Omental fat pad (tissue), 4 donors: ENCODE measurements around the gene CYP27B1. TPM values are rescaled to one million over a fixed set of nuclear protein-coding genes. Genes with fewer than 3 reads are reported as not detected.

ENCODE experiments used
- ATAC-seq: fragments of 150-250 bp; one replicate; pipeline ENCODE4 v1.9.1; 2016; ENCODE audit warnings: mild to moderate bottlenecking, moderate library complexity; ENCODE audit not compliant: low FRiP score
- DNase-seq: peaks from one replicate; pipeline ENCODE4 v3.0.0-alpha.2; 2019; ENCODE audit warnings: low spot score
- CTCF ChIP-seq, 3 donors: fragments of 450-650 bp; IDR thresholded peaks; one replicate each; pipeline ENCODE4 v1.5.1; 2016 to 2017; ENCODE audit warnings: antibody characterized with exemption in 3 of 3, mild to moderate bottlenecking in 3 of 3, moderate library complexity in 2 of 3
- total RNA-seq, 4 donors: library from RNA; depleted of rRNA; stranded (reverse); fragments of >200 nt; gene quantifications; one replicate each; pipeline ENCODE4 v1.1.0, GENCODE V29; 2016

Gene CYP27B1
- total RNA-seq, 4 donors from 2014 or later = 0.19 to 5.6 (median 2.8) TPM; not detected in 1

GRCh38 chr12:57751432-57751787 lies 15.5 kb downstream of the CYP27B1 start:
- TF ChIP-seq CTCF (IDR thresholded peaks at IDR 0.05) = no peak
- ATAC-seq (no peak), DNase-seq (no peak)

GRCh38 chr12:57750561-57751431 lies 16.1 kb downstream of the CYP27B1 start:
- DNase-seq = no peak

GRCh38 chr12:57749061-57749460 lies 17.8 kb downstream of the CYP27B1 start:
- no peak for ATAC-seq
- DNase-seq = no peak
- no peak for TF ChIP-seq CTCF (IDR thresholded peaks at IDR 0.05)

More at GRCh38 chr12:57750561-57751431, 16.1 kb downstream of the CYP27B1 start:
- ATAC-seq = no peak
- no peak for TF ChIP-seq CTCF (IDR thresholded peaks at IDR 0.05)

- no peak for ATAC-seq
- no peak for TF ChIP-seq CTCF (IDR thresholded peaks at IDR 0.05)
- no peak for DNase-seq
Measured at GRCh38 chr12:57746025-57746424, 20.9 kb downstream of the CYP27B1 start.

- peak; percentile 3 for ATAC-seq
- TF ChIP-seq CTCF (IDR thresholded peaks at IDR 0.05) = no peak
- DNase-seq = no peak
Measured at GRCh38 chr12:57745485-57745881, 21.4 kb downstream of the CYP27B1 start.

- peak; percentile 96 for DNase-seq
- peak; percentile 95 for ATAC-seq
- no peak for TF ChIP-seq CTCF (IDR thresholded peaks at IDR 0.05)
Measured at GRCh38 chr12:57744777-57745484, 21.9 kb downstream of the CYP27B1 start, which contains the start of gene TSPAN31. Gene TSPAN31 (plus strand): TSS chr12:57745039. CDS start chr12:57745155, 116 bp downstream.
